Sigmoid colon (tissue), 7 donors: Measurements from ENCODE around the gene PRDM16. TPM values are rescaled to one million over a fixed set of nuclear protein-coding genes. Genes with fewer than 3 reads are reported as not detected.
A peak's percentile ranks its signal among the peaks of the same experiment; 100 is the strongest.

ENCODE experiments used
- DNase-seq: peaks from one replicate; pipeline ENCODE4 v3.0.0-alpha.2; 2019
- H3K27ac ChIP-seq, 4 donors: fragments of 200-600 bp; sonication (generic); one replicate each; pipeline ENCODE4 v1.5.1; 2016 to 2019; ENCODE audit warnings: mild to moderate bottlenecking in 1 of 4
- H3K27me3 ChIP-seq, 3 donors: fragments of 200-600 bp; sonication (generic); one replicate each; pipeline ENCODE4 v1.5.1; 2019; ENCODE audit warnings: mild to moderate bottlenecking in 1 of 3
- H3K36me3 ChIP-seq, 4 donors: fragments of 200-600 bp; sonication (generic); one replicate each; pipeline ENCODE4 v1.5.1; 2016 to 2019
- H3K4me1 ChIP-seq, 4 donors: fragments of 200-600 bp; sonication (generic); one replicate each; pipeline ENCODE4 v1.5.1; 2017 to 2019
- H3K4me3 ChIP-seq, 4 donors: fragments of 200-600 bp; sonication (generic); one replicate each; pipeline ENCODE4 v1.5.1; 2017 to 2019; ENCODE audit warnings: mild to moderate bottlenecking in 2 of 4, moderate library complexity in 1 of 4
- H3K9me3 ChIP-seq, 4 donors: fragments of 200-600 bp in 3 of 4; sonication (generic) in 3 of 4; one replicate each; pipeline versions ENCODE4 v1.5.1 to v1.6.1; 2013 to 2019
- EP300 ChIP-seq, 4 donors: sonication (generic); formaldehyde crosslinking; IDR thresholded peaks; one replicate each; pipeline ENCODE4 v1.6.1; 2017; ENCODE audit warnings: antibody characterized with exemption in 4 of 4
- POLR2A ChIP-seq, 2 donors: fragments of 450-650 bp; IDR thresholded peaks; one replicate each; pipeline ENCODE4 v1.6.1; 2016; ENCODE audit warnings: antibody characterized with exemption in 2 of 2, mild to moderate bottlenecking in 2 of 2, moderate library complexity in 2 of 2
- POLR2AphosphoS5 ChIP-seq, 4 donors: sonication (generic); formaldehyde crosslinking; IDR thresholded peaks; one replicate each; pipeline ENCODE4 v1.6.1; 2017; ENCODE audit warnings: antibody characterized with exemption in 4 of 4
- WGBS, 2 donors: extraction: QIAGEN DNeasy Blood & Tissue Kit; methylation state at CpG; one replicate each; pipeline ENCODE4 v1.1.7; 2013; 5-methylcytosine and 5-hydroxymethylcytosine counted together
- intact Hi-C: fragments of 100-400 bp; cut with DNase I; formaldehyde crosslinking; loops from one replicate; pipeline ENCODE4 v1.15.1; 2023
- polyA plus RNA-seq, 3 donors: library from polyadenylated mRNA; stranded (reverse); fragments of 200-250 nt; gene quantifications; one replicate each; pipeline ENCODE4 v1.2.3, GENCODE V29; 2013
- total RNA-seq, 4 donors: library from RNA; depleted of rRNA; stranded (reverse); fragments of >200 nt; gene quantifications; one replicate each; pipeline ENCODE4 v1.1.0, GENCODE V29; 2016
- TF ChIP-seq, protein P1 (sequence below), 4 experiments: fragments of 450-650 bp in 3 of 4; fragments of 200-600 bp in 1 of 4; IDR thresholded peaks; one replicate each; pipeline ENCODE4 v1.5.1; 2016 to 2019; ENCODE audit warnings: antibody characterized with exemption in 4 of 4, mild to moderate bottlenecking in 3 of 4, moderate library complexity in 2 of 4
- donor health status: healthy with polysubstance abuse.
- donor health status: Bipolar disorder and iron deficiency.
- donor health status: healthy.

PRDM16 gene
- total and polyA plus RNA-seq, 7 donors, result under 0.01 to 1.7 (median 0.49) TPM

DNA sequence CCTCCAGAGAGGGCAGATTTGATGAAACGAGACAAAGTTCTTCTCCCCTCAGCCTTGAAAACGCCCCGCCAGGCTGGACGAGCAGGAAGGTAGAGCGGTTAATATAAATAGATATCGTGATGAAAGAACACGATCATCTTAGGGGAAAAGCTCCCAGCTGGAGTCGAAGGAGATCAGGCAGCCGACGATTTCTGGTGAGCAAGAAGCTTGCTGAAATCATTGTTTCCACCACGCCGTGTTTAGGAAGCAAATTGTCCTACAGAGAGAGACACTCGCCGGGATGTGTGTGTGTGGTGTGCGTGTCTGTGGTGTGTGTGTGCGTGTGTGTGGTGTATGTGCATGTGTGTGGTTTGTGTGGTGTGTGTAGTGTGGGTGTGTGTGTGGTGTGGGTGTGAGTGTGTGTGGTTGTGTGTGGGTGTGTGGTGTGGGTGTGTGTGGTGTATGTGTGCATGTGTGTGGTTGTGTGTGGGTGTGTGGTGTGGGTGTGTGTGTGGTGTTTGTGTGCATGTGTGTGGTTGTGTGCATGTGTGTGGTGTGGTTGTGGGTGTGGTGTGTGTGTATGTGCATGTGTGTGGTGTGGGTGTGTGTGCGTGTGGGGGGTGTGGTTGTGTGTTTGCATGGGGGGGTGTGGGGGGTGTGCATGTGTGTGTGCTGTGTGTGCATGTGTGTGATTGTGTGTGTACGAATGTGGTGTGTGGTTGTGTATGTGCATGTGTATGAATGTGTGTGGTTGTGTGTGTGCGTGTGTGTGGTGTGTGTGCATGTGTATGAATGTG, 340.6 kb downstream of the PRDM16 start:
- TF ChIP-seq POLR2AphosphoS5 (IDR thresholded peaks at IDR 0.05), result no peak
- TF ChIP-seq POLR2A (IDR thresholded peaks at IDR 0.05), result no peak
- no peak for TF ChIP-seq EP300 (IDR thresholded peaks at IDR 0.05)
- TF ChIP-seq, protein P1, sequence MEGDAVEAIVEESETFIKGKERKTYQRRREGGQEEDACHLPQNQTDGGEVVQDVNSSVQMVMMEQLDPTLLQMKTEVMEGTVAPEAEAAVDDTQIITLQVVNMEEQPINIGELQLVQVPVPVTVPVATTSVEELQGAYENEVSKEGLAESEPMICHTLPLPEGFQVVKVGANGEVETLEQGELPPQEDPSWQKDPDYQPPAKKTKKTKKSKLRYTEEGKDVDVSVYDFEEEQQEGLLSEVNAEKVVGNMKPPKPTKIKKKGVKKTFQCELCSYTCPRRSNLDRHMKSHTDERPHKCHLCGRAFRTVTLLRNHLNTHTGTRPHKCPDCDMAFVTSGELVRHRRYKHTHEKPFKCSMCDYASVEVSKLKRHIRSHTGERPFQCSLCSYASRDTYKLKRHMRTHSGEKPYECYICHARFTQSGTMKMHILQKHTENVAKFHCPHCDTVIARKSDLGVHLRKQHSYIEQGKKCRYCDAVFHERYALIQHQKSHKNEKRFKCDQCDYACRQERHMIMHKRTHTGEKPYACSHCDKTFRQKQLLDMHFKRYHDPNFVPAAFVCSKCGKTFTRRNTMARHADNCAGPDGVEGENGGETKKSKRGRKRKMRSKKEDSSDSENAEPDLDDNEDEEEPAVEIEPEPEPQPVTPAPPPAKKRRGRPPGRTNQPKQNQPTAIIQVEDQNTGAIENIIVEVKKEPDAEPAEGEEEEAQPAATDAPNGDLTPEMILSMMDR (IDR thresholded peaks at IDR 0.05), result no peak
- DNase-seq, result no peak
- H3K9me3 ChIP-seq, result no peaks in the 10 kb centered on the region
- H3K36me3 ChIP-seq, result no peaks in the 10 kb centered on the region
- H3K27me3 ChIP-seq, result peaks cover 7 to 88% (median 63%) of the 10 kb centered on the region in 3 donors
- intact Hi-C loops, result loop anchor here (1.0 to 10.0 kb wide), 3 partner anchors 125 to 397 kb away; no protein-coding TSS in a partner anchor
- no peak overlapping the region for H3K4me3 ChIP-seq
- WGBS, 2 donors, result 84 to 87% methylated on average over 19 of the region's 19 CpGs
- no peak overlapping the region for H3K27ac ChIP-seq
- no peaks in the 10 kb centered on the region for H3K4me1 ChIP-seq

DNA sequence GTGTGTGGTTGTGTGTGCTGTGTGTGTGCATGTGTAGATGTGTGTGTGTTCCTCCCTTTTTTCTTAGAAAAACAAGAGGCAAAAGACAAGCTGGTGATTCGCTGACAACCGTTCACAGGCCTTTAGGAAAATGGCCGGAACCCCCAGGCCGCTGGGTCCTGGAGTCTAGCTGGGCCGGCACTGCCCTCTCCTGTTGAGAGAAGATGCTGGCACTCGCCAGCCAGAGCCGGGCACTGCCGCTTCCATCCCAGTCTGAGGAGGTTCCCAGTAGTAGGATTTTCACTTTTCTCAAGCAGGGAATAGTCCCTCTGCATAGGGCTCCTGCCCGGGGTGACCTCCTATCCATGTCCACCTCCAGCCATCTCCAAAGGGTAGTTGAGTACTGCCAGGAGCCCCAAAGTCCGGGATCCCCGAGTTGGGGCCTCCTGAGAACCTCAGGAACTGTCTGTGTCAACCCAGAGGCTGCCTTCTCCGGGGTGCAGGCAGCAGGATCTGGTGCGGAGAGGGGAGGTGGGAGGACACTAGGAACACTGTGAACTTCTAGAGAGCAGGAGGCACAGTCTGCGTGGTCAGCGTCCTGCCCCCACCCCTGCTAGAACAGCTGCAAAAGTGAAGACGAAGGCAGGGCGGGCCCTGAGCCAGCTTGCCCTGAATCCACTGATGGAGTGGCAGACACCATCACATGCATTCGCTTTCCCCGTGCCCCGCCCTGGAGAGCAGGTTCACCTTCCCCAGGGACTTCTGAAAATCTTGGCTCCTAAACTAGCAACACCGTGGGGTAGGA, 341.3 kb downstream of the PRDM16 start:
- TF ChIP-seq POLR2A (IDR thresholded peaks at IDR 0.05), result no peak
- TF ChIP-seq, protein P1 (IDR thresholded peaks at IDR 0.05), result peak; percentile 27 to 71 (median 62)
- H3K4me3 ChIP-seq, result no peak overlapping the region
- DNase-seq, result no peak
- H3K36me3 ChIP-seq, result no peaks in the 10 kb centered on the region
- intact Hi-C loops, result loop anchor here (1.0 to 5.0 kb wide), 2 partner anchors 338 to 398 kb away; no protein-coding TSS in a partner anchor
- no peaks in the 10 kb centered on the region for H3K9me3 ChIP-seq
- WGBS, 2 donors, result 57 to 73% methylated on average over 21 of the region's 21 CpGs
- H3K27ac ChIP-seq, result no peak overlapping the region
- H3K4me1 ChIP-seq, result no peaks in the 10 kb centered on the region
- peaks cover 3 to 86% (median 60%) of the 10 kb centered on the region in 3 donors for H3K27me3 ChIP-seq

DNA sequence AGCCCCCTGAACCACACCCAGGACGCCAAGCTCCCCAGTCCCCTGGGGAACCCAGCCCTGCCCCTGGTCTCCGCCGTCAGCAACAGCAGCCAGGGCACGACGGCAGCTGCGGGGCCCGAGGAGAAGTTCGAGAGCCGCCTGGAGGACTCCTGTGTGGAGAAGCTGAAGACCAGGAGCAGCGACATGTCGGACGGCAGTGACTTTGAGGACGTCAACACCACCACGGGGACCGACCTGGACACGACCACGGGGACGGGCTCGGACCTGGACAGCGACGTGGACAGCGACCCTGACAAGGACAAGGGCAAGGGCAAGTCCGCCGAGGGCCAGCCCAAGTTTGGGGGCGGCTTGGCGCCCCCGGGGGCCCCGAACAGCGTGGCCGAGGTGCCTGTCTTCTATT, 342.8 kb downstream of the PRDM16 start:
- H3K9me3 ChIP-seq, result peaks cover 0 to 3% (median 2%) of the 10 kb centered on the region in 4 donors
- intact Hi-C loops, result loop anchor here (5.0 kb wide), 1 partner anchor 340 kb away; no protein-coding TSS in a partner anchor
- H3K36me3 ChIP-seq, result no peaks in the 10 kb centered on the region
- H3K4me3 ChIP-seq, result no peak overlapping the region
- DNase-seq, result no peak
- H3K27me3 ChIP-seq, result peaks cover 5 to 86% (median 52%) of the 10 kb centered on the region in 3 donors
- WGBS, 2 donors, result 91 to 92% methylated on average over 30 of the region's 30 CpGs
- no peaks in the 10 kb centered on the region for H3K4me1 ChIP-seq
- TF ChIP-seq EP300 (IDR thresholded peaks at IDR 0.05), result no peak
- no peak overlapping the region for H3K27ac ChIP-seq

DNA sequence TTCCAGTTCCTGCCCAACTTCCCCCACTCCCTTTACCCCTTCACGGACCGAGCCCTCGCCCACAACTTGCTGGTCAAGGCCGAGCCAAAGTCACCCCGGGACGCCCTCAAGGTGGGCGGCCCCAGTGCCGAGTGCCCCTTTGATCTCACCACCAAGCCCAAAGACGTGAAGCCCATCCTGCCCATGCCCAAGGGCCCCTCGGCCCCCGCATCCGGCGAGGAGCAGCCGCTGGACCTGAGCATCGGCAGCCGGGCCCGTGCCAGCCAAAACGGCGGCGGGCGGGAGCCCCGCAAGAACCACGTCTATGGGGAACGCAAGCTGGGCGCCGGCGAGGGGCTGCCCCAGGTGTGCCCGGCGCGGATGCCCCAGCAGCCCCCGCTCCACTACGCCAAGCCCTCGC, 343.4 kb downstream of the PRDM16 start:
- H3K27me3 ChIP-seq, result peaks cover 3 to 86% (median 46%) of the 10 kb centered on the region in 3 donors

More for the DNA sequence above, 343.4 kb downstream of the PRDM16 start:
- DNase-seq, result no peak
- no peak overlapping the region for H3K4me3 ChIP-seq
- no peak overlapping the region for H3K27ac ChIP-seq
- no peaks in the 10 kb centered on the region for H3K36me3 ChIP-seq
- no peaks in the 10 kb centered on the region for H3K4me1 ChIP-seq
- intact Hi-C loops, result loop anchor here (5.0 kb wide), 1 partner anchor 340 kb away; no protein-coding TSS in a partner anchor
- TF ChIP-seq, protein P1 (IDR thresholded peaks at IDR 0.05), result no peak
- no peak for TF ChIP-seq EP300 (IDR thresholded peaks at IDR 0.05)
- no peak for TF ChIP-seq POLR2AphosphoS5 (IDR thresholded peaks at IDR 0.05)
- TF ChIP-seq POLR2A (IDR thresholded peaks at IDR 0.05), result no peak
- peaks cover 0 to 6% (median 4%) of the 10 kb centered on the region in 4 donors for H3K9me3 ChIP-seq
- 93 to 94% methylated on average over 33 of the region's 33 CpGs for whole genome bisulfite sequencing, 2 donors
